DMS153 treated with DMSO at 0.1 percent for 48 hours (cell line): ENCODE results near the gene CAPN5.
"Not testable (repeated sequence)": the region's sequence is repeated elsewhere in the genome, so short reads cannot be mapped to it uniquely, and the experiment has no call there.

Experiments
- DNase-seq: peaks from one replicate; lab custom pipeline; 2025; ENCODE audit not compliant: unreplicated experiment; lab: John Stamatoyannopoulos, UW

CAPN5 gene

GRCh38 chr11:77066229-77067042 is at the start of gene CAPN5:
Gene CAPN5 (plus strand): TSS chr11:77066971. CDS start chr11:77084887, 17,916 bp downstream.
- peak; percentile 55 for DNase-seq

- not testable (repeated sequence) for DNase-seq
Measured at GRCh38 chr11:77018396-77018924, 48.3 kb upstream of the CAPN5 start.

GRCh38 chr11:77019976-77020595 is 46.7 kb upstream of the CAPN5 start:
- DNase-seq = no peak

- DNase-seq = no peak
Measured at GRCh38 chr11:77020734-77021133, 46.0 kb upstream of the CAPN5 start.

GRCh38 chr11:77024745-77025144 is 42.0 kb upstream of the CAPN5 start:
- DNase-seq = no peak

GRCh38 chr11:77026221-77026620 is 40.5 kb upstream of the CAPN5 start:
- DNase-seq = no peak

GRCh38 chr11:77026743-77027142 is 40.0 kb upstream of the CAPN5 start:
- no peak for DNase-seq

- no peak for DNase-seq
Measured at GRCh38 chr11:77027275-77027674, 39.5 kb upstream of the CAPN5 start.

GRCh38 chr11:77029829-77030228 is 36.9 kb upstream of the CAPN5 start:
- DNase-seq = no peak

GRCh38 chr11:77030834-77031414 is 35.8 kb upstream of the CAPN5 start:
- DNase-seq = no peak

- no peak for DNase-seq
Measured at GRCh38 chr11:77031599-77031998, 35.2 kb upstream of the CAPN5 start.

GRCh38 chr11:77035039-77035438 is 31.7 kb upstream of the CAPN5 start:
- DNase-seq = no peak

- DNase-seq = no peak
Measured at GRCh38 chr11:77035580-77035979, 31.2 kb upstream of the CAPN5 start.

GRCh38 chr11:77036398-77036797 is 30.4 kb upstream of the CAPN5 start:
- no peak for DNase-seq

- DNase-seq = no peak
Measured at GRCh38 chr11:77037057-77037456, 29.7 kb upstream of the CAPN5 start.

GRCh38 chr11:77038029-77038824 is 28.5 kb upstream of the CAPN5 start:
- DNase-seq = no peak

- DNase-seq = no peak
Measured at GRCh38 chr11:77038825-77039326, 27.9 kb upstream of the CAPN5 start.

- no peak for DNase-seq
Measured at GRCh38 chr11:77039491-77040400, 27.0 kb upstream of the CAPN5 start.

- no peak for DNase-seq
Measured at GRCh38 chr11:77040401-77040777, 26.4 kb upstream of the CAPN5 start.

- DNase-seq = no peak
Measured at GRCh38 chr11:77040889-77041288, 25.9 kb upstream of the CAPN5 start.
